Measurements from ENCODE around the gene KCNA1.

DNA sequence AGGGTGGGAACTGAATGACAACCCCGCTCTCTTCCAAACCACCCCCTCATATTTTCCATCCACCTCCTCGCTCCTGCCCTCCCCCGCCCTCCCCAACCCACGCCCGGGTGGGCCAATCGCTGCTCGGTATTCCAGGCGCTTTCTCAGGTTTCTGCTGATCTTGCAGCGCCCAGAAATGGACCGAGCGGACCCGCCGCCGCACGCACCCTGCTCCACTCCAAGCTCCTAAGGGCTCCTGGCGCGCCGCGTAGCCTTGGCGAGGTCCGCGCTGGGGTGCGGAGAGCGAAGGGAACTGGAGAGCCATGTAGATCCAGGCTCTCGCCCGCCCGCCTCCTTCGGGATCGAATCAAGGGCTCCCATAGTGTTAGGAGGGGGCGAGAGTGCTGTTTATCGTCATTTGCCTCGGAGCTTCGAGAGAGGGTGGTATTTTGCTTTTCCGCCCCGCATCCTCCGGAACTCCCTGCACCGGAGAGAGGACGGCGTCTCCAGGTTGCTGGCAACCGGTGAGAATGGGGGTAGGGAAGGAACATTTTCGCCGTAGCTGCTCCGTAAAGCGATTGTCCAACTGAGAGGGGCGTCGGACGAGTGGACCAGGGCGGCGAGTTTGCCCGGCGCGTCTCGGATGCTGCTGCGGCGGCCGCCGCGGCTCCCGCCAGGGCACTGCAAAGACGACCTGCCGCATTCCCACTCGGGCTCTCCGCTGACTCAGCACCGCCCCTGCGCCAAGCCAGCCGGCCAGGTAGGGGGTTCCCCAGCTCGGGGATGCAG lies at the start of gene KCNA1:
- TF ChIP-seq, protein P1, sequence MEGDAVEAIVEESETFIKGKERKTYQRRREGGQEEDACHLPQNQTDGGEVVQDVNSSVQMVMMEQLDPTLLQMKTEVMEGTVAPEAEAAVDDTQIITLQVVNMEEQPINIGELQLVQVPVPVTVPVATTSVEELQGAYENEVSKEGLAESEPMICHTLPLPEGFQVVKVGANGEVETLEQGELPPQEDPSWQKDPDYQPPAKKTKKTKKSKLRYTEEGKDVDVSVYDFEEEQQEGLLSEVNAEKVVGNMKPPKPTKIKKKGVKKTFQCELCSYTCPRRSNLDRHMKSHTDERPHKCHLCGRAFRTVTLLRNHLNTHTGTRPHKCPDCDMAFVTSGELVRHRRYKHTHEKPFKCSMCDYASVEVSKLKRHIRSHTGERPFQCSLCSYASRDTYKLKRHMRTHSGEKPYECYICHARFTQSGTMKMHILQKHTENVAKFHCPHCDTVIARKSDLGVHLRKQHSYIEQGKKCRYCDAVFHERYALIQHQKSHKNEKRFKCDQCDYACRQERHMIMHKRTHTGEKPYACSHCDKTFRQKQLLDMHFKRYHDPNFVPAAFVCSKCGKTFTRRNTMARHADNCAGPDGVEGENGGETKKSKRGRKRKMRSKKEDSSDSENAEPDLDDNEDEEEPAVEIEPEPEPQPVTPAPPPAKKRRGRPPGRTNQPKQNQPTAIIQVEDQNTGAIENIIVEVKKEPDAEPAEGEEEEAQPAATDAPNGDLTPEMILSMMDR (IDR thresholded peaks at IDR 0.05; ENCODE audit: poor library complexity, severe bottlenecking), result no peak
- TF ChIP-seq EP300 (conservative IDR thresholded peaks at IDR 0.05; ENCODE audit: poor library complexity, severe bottlenecking) (no peak), POLR2AphosphoS5 (IDR thresholded peaks at IDR 0.05) (peak; percentile 44), MXI1 (conservative IDR thresholded peaks at IDR 0.05; ENCODE audit: poor library complexity, severe bottlenecking) (peak; percentile 12), TAF1 (IDR thresholded peaks at IDR 0.05; ENCODE audit: low read depth) (peak; percentile 26), RAD21 (conservative IDR thresholded peaks at IDR 0.05) (peak; percentile 29), EZH2 (IDR thresholded peaks at IDR 0.05; ENCODE audit: borderline replicate concordance, insufficient read depth, low read length, poor library complexity, severe bottlenecking) (no peak)
